Activated naive CD8-positive, alpha-beta T cell treated with anti-CD3 and anti-CD28 coated beads, Interleukin-2, amount 50 U/mL, for 24 hours (primary cell): ENCODE measurements around the gene STOML1.

ENCODE experiments used
- ATAC-seq: fragments of 150-1000 bp; cut with Tn5 transposase; one replicate; pipeline ENCODE4 v1.10.0; 2021
- DNase-seq: peaks from one replicate; pipeline ENCODE4 v3.0.0; 2021
- H3K27ac Mint-ChIP-seq: one replicate; pipeline ENCODE4 v1.8.0; 2021; ENCODE audit warnings: mild to moderate bottlenecking, mixed read lengths
- H3K27me3 Mint-ChIP-seq: one replicate; pipeline ENCODE4 v1.8.0; 2021; ENCODE audit warnings: mixed read lengths
- H3K36me3 Mint-ChIP-seq: one replicate; pipeline ENCODE4 v1.8.0; 2021; ENCODE audit warnings: low read depth, mixed read lengths
- H3K4me1 Mint-ChIP-seq: one replicate; pipeline ENCODE4 v1.8.0; 2021; ENCODE audit warnings: mixed read lengths
- H3K4me3 Mint-ChIP-seq: one replicate; pipeline ENCODE4 v1.8.0; 2021; ENCODE audit warnings: mild to moderate bottlenecking, moderate library complexity, mixed read lengths
- H3K9me3 Mint-ChIP-seq: one replicate; pipeline ENCODE4 v1.8.0; 2021; ENCODE audit warnings: mixed read lengths

Gene STOML1, protein sequence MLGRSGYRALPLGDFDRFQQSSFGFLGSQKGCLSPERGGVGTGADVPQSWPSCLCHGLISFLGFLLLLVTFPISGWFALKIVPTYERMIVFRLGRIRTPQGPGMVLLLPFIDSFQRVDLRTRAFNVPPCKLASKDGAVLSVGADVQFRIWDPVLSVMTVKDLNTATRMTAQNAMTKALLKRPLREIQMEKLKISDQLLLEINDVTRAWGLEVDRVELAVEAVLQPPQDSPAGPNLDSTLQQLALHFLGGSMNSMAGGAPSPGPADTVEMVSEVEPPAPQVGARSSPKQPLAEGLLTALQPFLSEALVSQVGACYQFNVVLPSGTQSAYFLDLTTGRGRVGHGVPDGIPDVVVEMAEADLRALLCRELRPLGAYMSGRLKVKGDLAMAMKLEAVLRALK

DNA sequence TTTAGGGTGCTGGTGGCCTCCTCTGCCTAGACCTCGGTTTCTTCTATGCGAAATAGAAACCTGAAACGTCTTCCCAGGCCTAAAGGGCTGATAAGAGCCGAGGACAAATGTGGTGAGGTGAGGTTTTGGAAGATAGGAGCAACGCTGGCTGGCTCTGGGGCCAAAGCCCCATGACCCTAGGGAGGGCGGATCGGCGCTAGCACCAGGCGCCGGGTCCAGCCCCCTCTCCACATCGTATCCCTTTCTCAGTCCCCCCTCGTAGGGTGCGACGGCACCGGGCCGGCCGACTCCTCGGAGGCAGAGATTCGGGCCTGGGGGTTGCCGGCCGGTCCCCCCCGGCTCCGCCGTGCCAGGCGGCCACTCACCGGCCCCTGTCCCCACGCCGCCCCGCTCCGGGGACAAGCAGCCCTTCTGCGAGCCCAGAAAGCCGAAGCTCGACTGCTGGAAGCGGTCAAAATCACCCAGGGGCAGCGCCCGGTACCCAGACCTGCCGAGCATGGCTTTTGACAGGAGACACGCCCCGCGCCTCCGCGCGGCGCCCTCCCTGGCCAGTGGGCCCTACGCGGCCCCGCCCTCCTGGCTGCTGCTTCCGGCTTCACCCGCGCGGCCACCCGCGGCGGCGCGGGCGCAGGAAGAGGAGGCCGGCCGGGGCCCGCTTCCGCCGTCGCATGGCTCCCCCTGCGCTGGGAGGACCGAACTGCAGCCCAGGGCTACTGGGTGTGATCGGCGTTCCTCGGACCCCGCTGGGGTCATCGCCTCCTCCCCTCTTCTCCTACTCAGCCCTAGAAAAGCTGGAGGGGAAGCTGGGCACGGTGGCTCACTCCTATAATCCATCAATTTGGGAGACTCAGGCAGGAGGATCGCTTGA is at the start of gene STOML1:
Gene STOML1 (minus strand): TSS at position 570 of the 868 bp plus-strand sequence. CDS start 72 bp downstream, at position 498.
- DNase-seq, result peak; percentile 99
- Mint-ChIP-seq H3K9me3 (no peaks in the 10 kb centered on the region), H3K27me3 (no peaks in the 10 kb centered on the region), H3K4me1 (peaks cover 49% of the 10 kb centered on the region), H3K27ac (peak within 1 kb of the TSS; percentile 76), H3K36me3 (peaks cover 4% of the 10 kb centered on the region), H3K4me3 (peak within 1 kb of the TSS; percentile 81)
- ATAC-seq, result peak; percentile 81

DNA sequence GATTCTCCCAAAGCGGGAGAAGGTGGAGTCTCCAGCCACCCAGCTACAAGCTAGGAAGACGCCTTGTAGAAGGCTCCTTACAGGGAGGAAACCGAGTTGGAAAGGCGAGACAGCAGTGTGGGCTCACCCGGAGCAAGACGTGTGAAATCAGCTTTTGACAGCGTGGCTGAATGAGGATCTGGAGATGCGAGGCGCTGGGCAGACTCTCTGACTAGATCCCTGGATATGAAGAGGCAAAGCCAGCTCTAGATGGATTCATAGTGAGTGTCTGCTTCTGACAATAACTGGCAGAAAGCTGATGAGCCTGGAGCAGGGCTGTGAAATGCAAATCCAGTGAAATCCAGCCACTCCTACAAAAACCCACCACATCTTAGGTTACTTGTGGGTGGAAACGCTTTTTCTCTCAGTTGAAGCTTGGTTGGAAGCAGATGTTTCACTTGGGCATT is 49.2 kb upstream of the STOML1 start:
- DNase-seq (no peak), ATAC-seq (no peak)
- H3K36me3 Mint-ChIP-seq, result peaks cover 9% of the 10 kb centered on the region
- no peaks in the 10 kb centered on the region for H3K9me3 Mint-ChIP-seq
- H3K4me1 Mint-ChIP-seq, result no peaks in the 10 kb centered on the region
- H3K27ac Mint-ChIP-seq, result no peak overlapping the region
- no peak overlapping the region for H3K4me3 Mint-ChIP-seq
- H3K27me3 Mint-ChIP-seq, result no peaks in the 10 kb centered on the region

DNA sequence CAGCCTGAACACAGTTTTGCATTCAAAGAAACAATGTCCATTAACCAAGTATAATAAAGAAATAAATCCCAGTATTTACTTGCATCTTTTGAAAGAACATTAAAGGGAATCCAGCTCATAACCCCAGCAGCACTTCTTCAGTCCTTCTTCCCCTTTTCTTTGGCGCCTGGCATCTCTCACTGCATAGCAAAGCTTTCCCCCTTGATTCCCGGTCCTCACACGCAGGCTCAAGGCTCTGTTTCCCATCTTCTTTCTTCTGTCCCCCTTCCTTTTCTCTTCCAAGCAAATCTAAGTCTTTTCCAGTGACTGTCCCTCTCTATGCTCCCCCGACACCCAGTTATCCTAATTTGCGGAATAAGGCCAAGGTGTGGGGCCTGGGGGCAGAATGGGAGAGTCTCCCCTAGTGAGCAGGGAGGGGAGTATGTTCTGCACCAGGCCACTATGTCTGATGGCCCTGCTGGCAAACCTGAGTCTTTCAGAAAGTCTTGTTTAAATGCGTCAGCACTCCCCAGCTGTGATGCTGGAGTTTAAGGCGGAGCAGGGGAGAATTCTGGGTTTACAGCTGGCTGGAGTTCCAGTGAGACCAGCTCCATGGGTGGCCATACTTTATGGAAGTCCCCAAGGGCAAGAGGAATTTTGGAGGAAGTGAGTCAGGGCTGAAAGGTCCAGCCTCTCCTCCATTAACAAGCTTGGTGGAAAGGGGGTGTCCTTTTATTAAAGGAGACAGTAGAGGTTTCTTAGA is 48.2 kb upstream of the STOML1 start:
- ATAC-seq, result no peak
- Mint-ChIP-seq H3K36me3 (peaks cover 9% of the 10 kb centered on the region), H3K4me3 (no peak overlapping the region), H3K4me1 (no peaks in the 10 kb centered on the region), H3K27ac (no peak overlapping the region), H3K27me3 (no peaks in the 10 kb centered on the region), H3K9me3 (no peaks in the 10 kb centered on the region)
- DNase-seq, result no peak

DNA sequence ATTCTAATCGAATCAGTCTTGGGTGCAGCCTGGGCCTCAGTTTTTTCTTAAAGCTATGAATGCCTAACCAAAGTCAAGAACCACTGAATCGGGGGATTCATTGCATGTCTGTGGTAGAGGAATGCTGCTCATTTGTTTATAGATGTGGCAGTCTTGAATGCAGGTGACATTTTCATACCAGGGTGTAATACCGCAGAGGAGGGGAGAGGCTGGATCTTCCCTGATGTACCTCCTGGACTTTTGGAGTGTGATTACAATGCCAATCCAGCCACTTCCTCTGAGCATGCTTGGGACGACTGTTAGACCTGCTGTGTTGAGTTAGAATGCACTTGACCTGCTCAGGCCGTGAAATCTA is 47.5 kb upstream of the STOML1 start:
- H3K36me3 Mint-ChIP-seq, result peaks cover 12% of the 10 kb centered on the region

DNA sequence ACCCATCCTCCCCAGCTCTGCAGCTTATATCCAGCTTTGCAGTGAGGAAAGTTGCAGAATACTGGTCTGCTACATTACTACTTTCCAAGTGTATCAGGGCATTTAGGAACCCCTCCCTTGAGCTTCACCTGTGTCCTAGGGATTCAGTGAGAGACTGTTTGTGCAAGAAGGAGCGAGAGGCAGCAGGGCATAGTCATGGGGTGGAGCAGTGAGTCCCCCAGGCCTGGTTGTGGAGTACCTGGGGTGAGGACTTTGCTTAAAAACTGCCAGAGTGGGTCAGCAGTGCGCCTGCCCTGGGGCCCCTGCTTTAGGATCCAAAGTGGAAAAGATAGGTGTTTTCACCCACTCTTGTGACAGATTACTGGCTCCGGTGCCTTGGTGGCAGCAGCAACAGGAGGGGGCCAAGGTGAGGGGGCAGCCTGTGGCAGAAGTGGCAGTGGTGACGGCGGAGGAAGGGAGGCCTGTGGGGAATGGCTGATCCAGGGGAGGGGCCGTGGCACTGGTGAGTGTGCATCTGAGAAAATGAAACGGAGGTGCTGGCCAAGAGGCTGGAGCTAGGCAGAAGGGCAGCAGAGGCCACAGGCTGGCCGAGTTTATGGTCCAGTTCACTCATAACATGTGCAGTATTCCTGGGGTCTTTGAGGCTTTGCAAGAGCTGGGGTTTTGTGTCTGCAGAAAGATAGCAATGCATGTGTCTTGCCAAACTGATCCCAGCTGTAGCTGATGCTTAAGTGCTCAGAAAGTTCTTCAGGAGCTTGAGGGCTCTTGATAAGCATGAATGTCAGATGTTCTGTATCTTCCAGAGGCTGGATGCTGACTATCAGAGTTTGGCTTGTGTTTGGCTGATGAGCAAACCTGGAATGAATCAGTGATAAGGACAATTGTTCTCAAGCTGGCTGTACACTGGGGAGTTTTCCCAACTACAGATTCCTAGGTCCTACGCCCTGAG is 46.9 kb upstream of the STOML1 start:
- no peak overlapping the region for H3K27ac Mint-ChIP-seq
- no peaks in the 10 kb centered on the region for H3K27me3 Mint-ChIP-seq
- no peak for DNase-seq
- H3K4me3 Mint-ChIP-seq, result no peak overlapping the region
- H3K36me3 Mint-ChIP-seq, result peaks cover 13% of the 10 kb centered on the region
- H3K9me3 Mint-ChIP-seq, result no peaks in the 10 kb centered on the region
- H3K4me1 Mint-ChIP-seq, result no peaks in the 10 kb centered on the region
- no peak for ATAC-seq

More for the DNA sequence above, 47.5 kb upstream of the STOML1 start:
- Mint-ChIP-seq H3K4me1 (no peaks in the 10 kb centered on the region), H3K27ac (no peak overlapping the region), H3K27me3 (no peaks in the 10 kb centered on the region), H3K4me3 (no peak overlapping the region), H3K9me3 (no peaks in the 10 kb centered on the region)
- DNase-seq (no peak), ATAC-seq (no peak)

DNA sequence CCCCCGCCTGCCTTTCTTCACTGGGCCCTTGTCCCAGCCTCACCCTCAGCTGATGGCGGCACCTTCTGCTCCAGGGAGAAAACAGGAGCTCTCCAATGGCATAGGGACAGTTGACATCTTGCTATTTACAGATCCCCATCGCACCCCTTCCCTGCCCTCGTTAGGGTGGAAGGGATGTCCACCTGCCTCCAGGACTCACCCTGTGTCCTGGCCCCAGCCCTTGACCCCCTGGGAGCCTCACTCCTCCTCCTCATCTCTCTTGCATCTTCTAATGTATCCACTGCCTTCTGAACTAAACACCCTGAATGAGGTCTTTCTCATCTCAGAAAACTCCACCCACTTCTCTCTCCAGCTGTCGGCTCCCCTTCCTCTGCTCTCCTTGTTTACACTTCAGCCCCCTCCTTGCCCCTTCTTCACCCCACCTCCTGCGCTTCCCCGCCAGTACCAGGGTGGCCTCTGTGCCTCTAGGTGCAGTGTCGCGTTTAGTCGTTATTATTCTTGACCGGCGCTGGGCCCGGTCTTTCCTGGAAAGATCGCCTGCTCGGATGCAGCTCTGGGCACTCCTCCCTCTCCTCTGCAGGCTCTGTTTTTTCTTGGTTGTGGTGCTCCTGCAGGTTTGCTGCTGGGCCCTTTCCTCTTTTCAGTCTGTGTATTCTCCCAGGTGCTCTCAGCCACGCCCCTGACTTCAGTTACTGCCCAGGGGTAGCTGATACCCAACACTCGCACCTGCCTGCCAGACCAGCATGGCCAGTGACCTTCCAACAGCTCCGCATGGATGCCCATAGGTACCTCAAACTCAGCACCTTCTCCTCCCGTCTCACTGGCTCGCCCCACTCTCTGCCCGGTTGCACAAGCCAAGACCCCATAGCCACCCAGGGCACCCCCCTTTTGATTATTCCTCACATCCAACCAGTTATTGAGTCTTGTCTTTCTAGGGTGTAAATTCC is 45.3 kb upstream of the STOML1 start:
- Mint-ChIP-seq H3K27ac (no peak overlapping the region), H3K9me3 (no peaks in the 10 kb centered on the region), H3K27me3 (no peaks in the 10 kb centered on the region), H3K4me3 (no peak overlapping the region), H3K4me1 (no peaks in the 10 kb centered on the region), H3K36me3 (peaks cover 16% of the 10 kb centered on the region)
- DNase-seq (no peak), ATAC-seq (no peak)

DNA sequence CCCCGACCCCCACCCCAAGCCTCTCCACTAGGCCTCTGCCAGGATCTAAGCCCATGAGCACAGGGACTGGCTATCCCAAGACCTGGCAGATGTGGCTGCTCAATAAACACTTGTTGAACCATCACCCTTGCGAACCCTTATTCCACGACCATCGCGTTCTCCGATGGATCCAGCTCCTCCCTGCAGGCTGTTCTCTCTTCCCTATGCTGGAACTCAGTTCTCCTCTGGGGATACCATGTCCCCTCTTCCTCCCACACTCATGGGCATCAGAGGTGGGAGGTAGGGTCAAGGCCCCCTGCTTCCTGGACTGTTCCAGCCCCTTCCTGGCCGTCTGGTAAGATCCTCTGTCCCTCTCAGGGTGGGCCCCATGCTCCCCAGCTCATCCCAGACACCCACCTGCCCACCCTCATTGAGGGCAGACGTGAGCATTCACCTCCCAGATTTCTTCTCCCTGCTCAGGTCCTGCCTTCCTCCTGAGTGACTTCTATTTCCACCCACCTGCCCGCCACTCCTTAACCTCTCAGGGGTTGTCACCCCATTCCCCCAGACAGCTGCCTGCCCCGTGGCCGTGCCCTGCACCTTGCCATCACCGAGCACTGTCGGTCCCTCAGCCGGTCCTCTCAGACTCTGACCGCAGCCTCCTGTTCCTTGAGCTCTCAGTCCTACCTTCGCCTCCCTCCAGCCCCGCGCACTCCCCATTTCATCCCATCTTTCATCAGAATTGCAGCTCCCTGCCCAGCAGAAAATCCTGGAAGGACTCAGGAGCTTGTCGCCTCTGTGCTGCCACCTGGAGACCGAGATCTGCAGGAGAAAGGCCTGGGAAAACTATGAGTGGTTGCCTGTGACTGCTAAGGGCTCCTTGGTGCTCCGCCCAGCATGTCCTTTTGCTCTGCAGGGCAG is 44.4 kb upstream of the STOML1 start:
- DNase-seq (no peak), ATAC-seq (no peak)
- Mint-ChIP-seq H3K36me3 (peaks cover 16% of the 10 kb centered on the region), H3K27me3 (no peaks in the 10 kb centered on the region), H3K9me3 (no peaks in the 10 kb centered on the region), H3K27ac (no peak overlapping the region), H3K4me3 (no peak overlapping the region), H3K4me1 (no peaks in the 10 kb centered on the region)

DNA sequence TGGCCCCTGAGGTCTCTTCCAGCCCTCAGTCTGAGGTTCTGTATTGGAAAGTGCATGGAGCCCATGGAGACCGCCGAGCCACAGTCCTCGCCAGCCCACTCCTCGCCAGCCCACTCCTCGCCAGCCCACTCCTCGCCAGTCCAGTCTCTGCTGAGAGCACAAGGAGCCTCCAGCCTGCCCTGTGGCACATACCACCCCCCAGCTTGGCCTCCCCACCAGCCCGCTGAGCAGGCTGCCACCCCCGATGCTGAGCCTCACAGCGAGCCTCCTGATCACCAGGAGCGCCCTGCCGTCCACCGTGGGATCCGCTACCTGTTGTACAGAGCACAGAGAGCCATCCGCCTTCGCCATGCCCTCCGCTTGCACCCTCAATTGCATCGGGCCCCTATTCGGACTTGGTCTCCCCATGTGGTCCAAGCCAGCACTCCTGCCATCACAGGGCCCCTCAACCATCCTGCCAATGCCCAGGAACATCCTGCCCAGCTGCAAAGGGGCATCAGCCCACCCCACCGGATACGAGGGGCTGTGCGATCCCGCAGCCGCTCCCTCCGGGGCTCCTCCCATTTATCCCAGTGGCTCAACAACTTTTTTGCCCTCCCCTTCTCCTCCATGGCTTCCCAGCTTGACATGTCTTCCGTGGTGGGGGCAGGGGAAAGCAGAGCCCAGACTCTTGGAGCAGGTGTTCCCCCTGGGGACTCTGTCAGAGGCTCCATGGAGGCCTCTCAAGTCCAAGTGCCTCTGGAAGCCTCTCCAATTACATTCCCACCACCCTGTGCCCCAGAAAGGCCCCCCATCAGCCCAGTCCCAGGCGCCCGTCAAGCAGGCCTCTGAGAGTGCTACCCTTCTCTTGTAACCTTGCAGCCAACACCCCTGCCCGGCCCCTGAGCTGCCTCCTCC is 43.3 kb upstream of the STOML1 start:
- no peaks in the 10 kb centered on the region for H3K4me1 Mint-ChIP-seq
- no peak overlapping the region for H3K4me3 Mint-ChIP-seq
- no peak for ATAC-seq

DNA sequence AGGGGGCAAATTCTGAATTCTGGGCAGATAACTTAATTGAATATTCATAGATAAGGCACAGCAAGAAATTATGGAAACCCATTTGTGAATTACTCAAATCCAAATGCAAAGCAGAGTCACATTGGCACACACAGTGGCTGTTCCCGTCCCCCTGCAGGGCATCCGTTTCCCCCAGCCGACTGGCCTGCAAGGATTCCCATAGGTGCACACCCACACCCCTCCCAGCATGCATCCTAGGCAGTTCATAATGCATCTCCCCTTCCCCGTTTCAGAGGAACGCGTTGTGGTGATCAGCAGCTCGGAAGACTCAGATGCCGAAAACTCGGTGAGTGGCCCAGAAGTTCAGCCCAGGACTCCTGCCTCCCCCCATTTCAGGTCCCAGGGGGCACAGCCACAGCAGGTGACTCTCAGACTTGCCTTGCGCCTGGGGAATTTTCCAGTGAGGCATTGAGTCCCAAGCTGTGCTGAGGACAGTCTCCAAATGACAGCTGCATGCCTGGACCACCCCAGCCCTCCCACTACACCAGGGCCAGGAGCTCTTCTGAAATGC is 42.2 kb upstream of the STOML1 start:
- no peaks in the 10 kb centered on the region for H3K9me3 Mint-ChIP-seq
- peaks cover 19% of the 10 kb centered on the region for H3K36me3 Mint-ChIP-seq
- no peak overlapping the region for H3K27ac Mint-ChIP-seq
- H3K4me1 Mint-ChIP-seq, result no peaks in the 10 kb centered on the region
- ATAC-seq (no peak), DNase-seq (no peak)
- H3K27me3 Mint-ChIP-seq, result no peaks in the 10 kb centered on the region
- H3K4me3 Mint-ChIP-seq, result no peak overlapping the region

More for the DNA sequence above, 43.3 kb upstream of the STOML1 start:
- H3K27me3 Mint-ChIP-seq, result no peaks in the 10 kb centered on the region
- H3K9me3 Mint-ChIP-seq, result no peaks in the 10 kb centered on the region
- H3K36me3 Mint-ChIP-seq, result peaks cover 16% of the 10 kb centered on the region
- DNase-seq, result no peak
- no peak overlapping the region for H3K27ac Mint-ChIP-seq

DNA sequence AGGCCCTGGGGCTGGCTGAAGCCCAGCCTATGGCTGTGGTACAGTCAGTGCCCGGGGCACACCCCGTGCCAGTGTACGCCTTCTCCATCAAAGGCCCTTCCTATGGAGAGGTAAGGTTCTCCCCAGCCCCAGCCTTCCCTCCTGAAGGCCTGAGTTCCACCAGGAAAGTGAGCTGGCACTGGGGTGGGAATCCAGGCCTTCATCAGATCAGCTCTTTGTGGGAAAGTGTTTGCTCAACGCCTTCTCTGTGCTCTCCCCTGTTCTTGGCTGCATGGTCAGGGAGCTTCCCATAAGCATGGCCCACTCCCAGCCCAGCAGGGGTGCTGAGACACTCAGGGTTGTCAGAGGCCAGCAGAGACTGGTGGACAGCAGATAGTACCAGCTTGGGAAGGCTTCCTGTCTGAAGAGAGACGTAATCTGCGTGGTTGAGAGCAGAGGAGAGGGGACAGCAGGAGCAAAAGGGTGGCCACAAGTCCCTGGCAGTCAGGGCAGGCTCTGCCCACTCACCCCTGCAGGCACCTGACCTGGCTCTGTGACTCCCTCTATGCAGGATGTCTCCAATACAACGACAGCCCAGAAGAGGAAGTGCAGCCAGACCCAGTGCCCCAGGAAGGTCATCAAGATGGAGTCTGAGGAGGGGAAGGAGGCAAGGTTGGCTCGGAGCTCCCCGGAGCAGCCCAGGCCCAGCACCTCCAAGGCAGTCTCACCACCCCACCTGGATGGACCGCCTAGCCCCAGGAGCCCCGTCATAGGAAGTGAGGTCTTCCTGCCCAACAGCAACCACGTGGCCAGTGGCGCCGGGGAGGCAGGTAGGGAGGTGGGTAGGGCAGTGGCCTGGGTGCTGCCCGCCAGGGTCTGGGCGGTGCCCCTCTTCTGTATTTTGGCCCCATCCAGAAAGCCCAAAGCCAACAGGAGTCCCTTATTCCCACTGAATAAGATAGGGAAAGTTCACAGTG is 40.8 kb upstream of the STOML1 start:
- H3K27me3 Mint-ChIP-seq, result no peaks in the 10 kb centered on the region
- no peaks in the 10 kb centered on the region for H3K9me3 Mint-ChIP-seq
- no peaks in the 10 kb centered on the region for H3K4me1 Mint-ChIP-seq
- DNase-seq (no peak), ATAC-seq (no peak)
- no peak overlapping the region for H3K4me3 Mint-ChIP-seq
- H3K27ac Mint-ChIP-seq, result peak overlapping the region; percentile 35
- peaks cover 24% of the 10 kb centered on the region for H3K36me3 Mint-ChIP-seq
